Spleen (tissue), 7 donors: Measurements from ENCODE around the gene KCNH8.
A peak's percentile ranks its signal among the peaks of the same experiment; 100 is the strongest.

ENCODE experiments used
- POLR2A ChIP-seq, 3 donors: fragments of 450-650 bp; IDR thresholded peaks; one replicate each; pipeline ENCODE4 v1.5.1; 2017; ENCODE audit warnings: antibody characterized with exemption in 3 of 3, mild to moderate bottlenecking in 1 of 3
- POLR2AphosphoS5 ChIP-seq, 3 donors: sonication (generic); formaldehyde crosslinking; IDR thresholded peaks; one replicate each; pipeline ENCODE4 v1.5.1; 2017; ENCODE audit warnings: antibody characterized with exemption in 3 of 3
- TF ChIP-seq, protein P1 (sequence below), 11 experiments: fragments of 200-600 bp in 7 of 11; fragments of 450-650 bp in 4 of 11; sonication (generic) in 4 of 11; IDR thresholded peaks in 8 of 11; conservative IDR thresholded peaks in 3 of 11; 1 replicate in 7 of 11; 2 replicates in 4 of 11; pipeline versions ENCODE4 v1.4.0 to v1.8.0; 2016 to 2021; ENCODE audit warnings: antibody characterized with exemption in 11 of 11, inconsistent platforms in 4 of 11, mild to moderate bottlenecking in 1 of 11
- donor health status: DM: no; HTN: no; CAD: no; lungs with moderate emphysema.
- donor health status: DM: no; HTN: no; CAD: no.
- donor health status: DM: no; HTN: no; CAD: no.

DNA sequence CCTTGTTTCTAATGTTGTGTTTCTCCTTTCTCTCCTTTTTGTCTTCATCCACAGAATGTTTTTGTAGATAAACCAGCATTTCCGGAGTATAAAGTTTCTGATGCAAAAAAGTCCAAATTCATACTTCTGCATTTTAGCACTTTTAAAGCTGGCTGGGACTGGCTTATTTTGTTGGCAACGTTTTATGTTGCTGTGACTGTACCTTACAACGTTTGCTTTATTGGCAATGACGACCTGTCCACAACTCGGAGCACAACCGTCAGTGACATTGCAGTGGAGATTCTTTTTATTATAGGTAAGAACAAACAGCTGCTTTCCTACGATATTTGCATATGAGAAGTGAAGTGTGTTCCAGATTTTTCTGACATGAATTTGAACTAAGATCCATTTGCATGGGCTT is 199.4 kb downstream of the KCNH8 start:
- TF ChIP-seq POLR2A (IDR thresholded peaks at IDR 0.05) (peak in 1 of 3 donors; percentile 21), POLR2AphosphoS5 (IDR thresholded peaks at IDR 0.05) (peak in 1 of 3 donors; percentile 49)
- TF ChIP-seq, protein P1, sequence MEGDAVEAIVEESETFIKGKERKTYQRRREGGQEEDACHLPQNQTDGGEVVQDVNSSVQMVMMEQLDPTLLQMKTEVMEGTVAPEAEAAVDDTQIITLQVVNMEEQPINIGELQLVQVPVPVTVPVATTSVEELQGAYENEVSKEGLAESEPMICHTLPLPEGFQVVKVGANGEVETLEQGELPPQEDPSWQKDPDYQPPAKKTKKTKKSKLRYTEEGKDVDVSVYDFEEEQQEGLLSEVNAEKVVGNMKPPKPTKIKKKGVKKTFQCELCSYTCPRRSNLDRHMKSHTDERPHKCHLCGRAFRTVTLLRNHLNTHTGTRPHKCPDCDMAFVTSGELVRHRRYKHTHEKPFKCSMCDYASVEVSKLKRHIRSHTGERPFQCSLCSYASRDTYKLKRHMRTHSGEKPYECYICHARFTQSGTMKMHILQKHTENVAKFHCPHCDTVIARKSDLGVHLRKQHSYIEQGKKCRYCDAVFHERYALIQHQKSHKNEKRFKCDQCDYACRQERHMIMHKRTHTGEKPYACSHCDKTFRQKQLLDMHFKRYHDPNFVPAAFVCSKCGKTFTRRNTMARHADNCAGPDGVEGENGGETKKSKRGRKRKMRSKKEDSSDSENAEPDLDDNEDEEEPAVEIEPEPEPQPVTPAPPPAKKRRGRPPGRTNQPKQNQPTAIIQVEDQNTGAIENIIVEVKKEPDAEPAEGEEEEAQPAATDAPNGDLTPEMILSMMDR (IDR thresholded peaks at IDR 0.05 in 8 of 11, conservative IDR thresholded peaks at IDR 0.05 in 3 of 11) = no peak
